ENCODE measurements around the gene ATG9A.
A peak's percentile ranks its signal among the peaks of the same experiment; 100 is the strongest.

ATG9A gene

GRCh38 chr2:219209236-219210195, 19.9 kb downstream of the ATG9A start:
- DNase-seq (ENCODE audit: insufficient read length, low spot score) (no peak), FAIRE-seq (no peak)
- no peak for TF ChIP-seq CTCF (IDR thresholded peaks at IDR 0.05; ENCODE audit: insufficient read depth, missing control alignments)

DNA sequence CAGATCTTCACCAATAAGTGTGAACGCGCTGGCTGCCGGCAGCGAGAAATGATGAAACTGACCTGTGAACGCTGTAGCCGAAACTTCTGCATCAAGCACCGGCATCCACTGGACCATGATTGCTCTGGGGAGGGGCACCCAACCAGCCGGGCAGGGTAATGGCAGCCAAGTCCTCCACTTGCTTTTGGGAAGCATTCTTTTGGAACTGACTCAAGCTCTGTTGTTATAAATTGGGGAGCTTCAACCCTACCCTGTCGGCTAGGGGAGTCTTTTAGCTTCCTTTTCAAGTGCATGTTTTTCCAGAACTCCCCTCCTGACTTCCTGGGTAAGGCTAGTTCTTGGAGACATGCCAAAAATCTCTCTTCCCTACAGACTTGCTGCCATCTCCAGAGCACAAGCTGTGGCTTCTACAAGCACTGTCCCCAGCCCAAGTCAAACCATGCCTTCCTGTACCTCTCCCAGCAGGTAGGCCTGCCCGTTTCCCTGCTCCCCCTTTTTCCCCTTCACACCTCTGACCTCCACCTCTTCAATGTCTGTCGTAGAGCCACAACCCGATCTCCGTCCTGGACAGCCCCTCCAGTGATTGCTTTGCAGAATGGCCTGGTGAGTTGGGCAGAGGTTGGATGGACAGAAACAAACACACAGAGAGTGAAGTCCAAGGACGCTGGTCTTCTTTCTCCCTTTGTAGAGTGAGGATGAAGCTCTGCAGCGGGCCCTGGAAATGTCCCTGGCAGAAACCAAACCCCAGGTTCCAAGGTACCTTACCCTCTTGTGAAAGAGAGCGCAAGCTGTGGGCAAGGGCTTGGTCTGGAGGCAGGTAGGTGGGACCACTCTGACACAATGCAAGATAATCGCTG, 21.3 kb downstream of the ATG9A start:
- no peak for TF ChIP-seq CTCF (IDR thresholded peaks at IDR 0.05; ENCODE audit: insufficient read depth, missing control alignments)
- FAIRE-seq: no peak
- no peak for DNase-seq (ENCODE audit: insufficient read length, low spot score)

- DNase-seq (ENCODE audit: insufficient read length, low spot score): no peak
- TF ChIP-seq CTCF (IDR thresholded peaks at IDR 0.05; ENCODE audit: insufficient read depth, missing control alignments): no peak
- no peak for FAIRE-seq
Observed at GRCh38 chr2:219207134-219207883, 22.1 kb downstream of the ATG9A start.

DNA sequence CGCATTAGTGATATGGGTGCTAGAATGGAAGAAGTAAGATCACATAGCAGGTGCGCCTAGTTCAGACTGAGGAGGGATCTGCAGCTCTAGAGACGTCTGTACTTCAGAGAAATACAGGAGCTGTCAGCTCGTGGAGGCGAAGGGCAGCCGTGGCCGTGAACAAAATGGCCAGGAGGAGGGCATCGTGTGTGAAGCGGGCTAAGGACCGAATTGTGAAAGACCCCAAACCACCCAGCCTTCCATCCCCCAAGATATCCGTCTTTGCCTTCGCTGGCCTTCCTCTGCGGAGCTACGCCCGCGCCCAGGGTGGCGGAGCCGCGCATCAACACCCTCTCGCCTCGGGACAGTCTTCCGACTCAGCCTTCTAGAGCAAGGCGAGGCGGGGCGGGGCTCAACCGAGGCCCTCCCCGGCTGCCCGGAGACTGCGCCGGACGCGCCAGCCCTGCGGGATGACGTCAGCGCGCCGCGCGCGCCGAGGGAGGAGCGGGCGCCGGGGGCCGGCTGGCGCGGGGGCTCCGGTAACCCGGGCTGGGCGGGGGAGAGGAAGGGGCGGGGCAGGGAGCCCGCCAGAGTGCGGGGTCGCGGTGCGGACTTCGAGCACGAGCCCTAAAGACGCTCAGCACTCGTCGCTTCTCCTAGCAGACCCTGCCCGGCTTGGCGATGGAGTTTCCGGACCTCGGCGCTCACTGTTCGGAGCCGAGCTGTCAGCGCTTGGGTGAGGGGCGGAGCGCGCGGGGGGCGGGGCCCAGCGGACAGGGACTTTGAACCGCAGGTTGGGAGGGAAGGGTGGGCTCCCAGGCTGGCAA, 22.9 kb downstream of the ATG9A start, which contains the start of gene ZFAND2B:
ZFAND2B (plus strand) TSS at position 455 of the 806 bp plus-strand sequence; CDS start at position 661, 206 bp downstream.
- no peak for TF ChIP-seq CTCF (IDR thresholded peaks at IDR 0.05; ENCODE audit: insufficient read depth, missing control alignments)
- FAIRE-seq (no peak), DNase-seq (ENCODE audit: insufficient read length, low spot score) (peak; percentile 94)

DNA sequence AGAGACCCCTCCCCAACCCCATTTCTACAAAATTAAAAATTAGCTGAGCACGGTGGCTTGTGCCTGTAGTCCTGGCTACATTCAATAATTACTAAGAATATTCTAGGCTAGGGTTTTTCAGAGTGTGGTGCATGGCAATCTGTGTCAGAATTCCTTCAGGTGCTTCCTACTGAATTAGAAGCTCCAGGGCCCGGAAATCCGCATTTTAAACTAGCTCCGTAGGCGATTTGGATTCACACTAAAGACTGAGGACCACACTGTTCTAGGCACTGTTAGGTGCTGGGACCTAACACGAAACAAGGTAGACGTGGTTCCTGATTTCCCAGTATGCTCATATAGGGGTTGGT, 23.5 kb downstream of the ATG9A start:
- no peak for TF ChIP-seq CTCF (IDR thresholded peaks at IDR 0.05; ENCODE audit: insufficient read depth, missing control alignments)
- FAIRE-seq: no peak
- no peak for DNase-seq (ENCODE audit: insufficient read length, low spot score)

GRCh38 chr2:219205165-219205538, 24.3 kb downstream of the ATG9A start:
- no peak for FAIRE-seq
- DNase-seq (ENCODE audit: insufficient read length, low spot score): no peak

More at GRCh38 chr2:219205165-219205538, 24.3 kb downstream of the ATG9A start:
- no peak for TF ChIP-seq CTCF (IDR thresholded peaks at IDR 0.05; ENCODE audit: insufficient read depth, missing control alignments)

All from D721Med (cell line).